ENCODE results near the gene TBX15. TPM values are rescaled to one million over a fixed set of nuclear protein-coding genes. Genes with fewer than 3 reads are reported as not detected.

Gene TBX15
- total RNA-seq, 2 donors from 2014 or later: not detected

DNA sequence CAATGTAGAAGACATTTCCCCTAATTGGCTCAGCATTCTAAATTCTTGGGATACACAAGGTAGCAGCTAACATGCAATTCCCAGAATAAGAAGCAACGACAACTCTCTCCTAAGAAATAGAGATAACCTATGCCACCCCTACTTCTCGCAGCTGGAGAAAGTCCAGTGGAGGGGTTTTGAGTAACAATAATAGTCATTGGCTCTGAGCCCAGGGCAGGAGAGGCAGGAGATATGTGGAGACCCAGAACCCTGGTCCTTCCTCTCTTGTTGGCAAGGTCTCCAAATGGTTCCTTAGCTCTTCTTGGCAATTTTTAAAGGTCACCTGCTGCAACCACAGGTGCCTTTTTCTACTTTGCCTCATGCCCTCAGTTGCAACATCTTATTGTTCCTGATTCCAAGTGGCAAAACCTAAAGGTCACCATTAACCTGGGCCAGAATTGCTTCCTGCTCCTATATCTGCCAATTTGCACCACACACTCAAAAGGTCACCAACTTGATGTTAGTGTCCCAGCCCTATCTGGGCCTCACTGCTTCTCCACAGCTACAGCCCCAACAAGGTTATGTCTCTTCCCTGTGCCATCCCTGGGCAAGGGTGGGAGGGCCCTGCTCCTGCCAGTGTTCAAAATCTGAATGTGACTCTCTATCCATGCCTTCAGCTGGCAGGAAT is 36.7 kb downstream of the TBX15 start:
- Mint-ChIP-seq H3K9me3 (peaks cover 2% of the 10 kb centered on the region), H3K4me1 (ENCODE audit: low read depth in 2 of 2) (no peaks in the 10 kb centered on the region), H3K27ac (no peak overlapping the region), H3K4me3 (no peak overlapping the region), H3K27me3 (no peaks in the 10 kb centered on the region), H3K36me3 (no peaks in the 10 kb centered on the region)
- DNase-seq (ENCODE audit: low spot score) (no peak), ATAC-seq (no peak)

DNA sequence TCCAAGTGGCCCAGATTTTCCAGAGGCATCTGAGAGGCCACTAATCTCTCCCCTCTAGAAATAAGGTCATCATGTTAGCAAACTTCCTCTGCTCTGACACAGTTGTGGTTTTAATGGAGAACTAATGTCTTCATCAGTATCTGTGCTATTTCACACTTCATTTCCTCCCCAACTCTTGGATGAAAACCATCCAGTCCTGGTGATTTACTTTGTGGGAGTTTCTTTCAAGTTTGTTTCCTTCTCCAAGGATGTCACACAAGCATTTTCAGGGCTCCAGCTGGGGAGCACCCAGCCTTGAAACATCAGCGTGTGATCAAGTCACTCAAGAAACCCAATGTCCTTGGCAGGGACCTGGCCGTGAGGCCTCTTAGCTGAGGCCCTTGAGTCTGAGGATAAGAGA is 38.8 kb downstream of the TBX15 start:
- no peaks in the 10 kb centered on the region for H3K36me3 Mint-ChIP-seq
- no peak overlapping the region for H3K4me3 Mint-ChIP-seq
- H3K27ac Mint-ChIP-seq: no peak overlapping the region
- no peaks in the 10 kb centered on the region for H3K27me3 Mint-ChIP-seq
- no peak for DNase-seq (ENCODE audit: low spot score)
- H3K4me1 Mint-ChIP-seq (ENCODE audit: low read depth in 2 of 2): no peaks in the 10 kb centered on the region
- no peak for ATAC-seq
- peaks cover 5% of the 10 kb centered on the region for H3K9me3 Mint-ChIP-seq

- no peak for ATAC-seq
- no peaks in the 10 kb centered on the region for H3K36me3 Mint-ChIP-seq
- H3K27me3 Mint-ChIP-seq: no peaks in the 10 kb centered on the region
Observed at GRCh38 chr1:118948846-118949245, 39.3 kb downstream of the TBX15 start.

DNA sequence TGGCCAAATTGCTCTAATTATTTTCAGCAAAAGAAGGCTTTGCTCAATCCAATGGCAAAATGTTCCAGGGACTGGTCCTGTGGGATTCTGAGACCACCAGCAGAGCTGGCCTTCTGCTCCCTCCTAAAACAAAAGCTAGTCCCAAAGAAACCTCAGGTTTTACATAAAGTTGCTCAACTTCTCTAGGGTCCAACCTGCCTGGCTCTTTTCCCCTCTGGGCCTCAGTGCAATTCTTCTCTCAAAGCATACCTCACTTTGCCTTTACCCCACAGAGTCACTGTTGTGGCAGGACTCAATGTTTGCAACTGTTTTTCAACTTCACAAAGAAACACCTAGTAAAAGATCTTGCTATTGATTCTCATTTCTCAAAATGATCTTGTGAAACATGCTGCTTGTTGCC is 39.8 kb downstream of the TBX15 start:
- H3K4me3 Mint-ChIP-seq: no peak overlapping the region
- peaks cover 5% of the 10 kb centered on the region for H3K9me3 Mint-ChIP-seq
- no peak for DNase-seq (ENCODE audit: low spot score)
- no peak for ATAC-seq
- H3K27ac Mint-ChIP-seq: no peak overlapping the region
- no peaks in the 10 kb centered on the region for H3K27me3 Mint-ChIP-seq
- no peaks in the 10 kb centered on the region for H3K36me3 Mint-ChIP-seq
- H3K4me1 Mint-ChIP-seq (ENCODE audit: low read depth in 2 of 2): no peaks in the 10 kb centered on the region

More at GRCh38 chr1:118948846-118949245, 39.3 kb downstream of the TBX15 start:
- Mint-ChIP-seq H3K27ac (no peak overlapping the region), H3K4me1 (ENCODE audit: low read depth in 2 of 2) (no peaks in the 10 kb centered on the region), H3K9me3 (peaks cover 5% of the 10 kb centered on the region), H3K4me3 (no peak overlapping the region)
- no peak for DNase-seq (ENCODE audit: low spot score)

DNA sequence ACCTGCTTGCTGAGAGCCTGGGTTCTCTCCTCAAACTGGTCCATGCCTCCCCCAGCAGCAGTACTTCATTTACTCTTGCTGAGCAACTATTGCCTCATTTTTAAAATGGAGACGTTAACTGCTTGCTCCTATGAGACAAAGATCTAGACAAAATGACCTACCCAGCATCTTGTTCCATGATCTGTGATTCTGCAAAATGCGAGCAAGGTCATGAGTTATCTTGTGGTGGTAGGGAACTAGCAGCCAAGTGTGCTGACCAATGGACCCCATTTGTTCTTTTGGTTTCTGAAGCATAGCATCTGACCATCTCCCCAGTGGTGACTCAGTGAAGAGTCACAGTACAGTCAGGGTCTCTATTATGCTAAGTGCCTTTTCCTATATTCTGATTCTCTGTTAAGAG is 40.4 kb downstream of the TBX15 start:
- Mint-ChIP-seq H3K36me3 (no peaks in the 10 kb centered on the region), H3K27ac (no peak overlapping the region), H3K4me1 (ENCODE audit: low read depth in 2 of 2) (no peaks in the 10 kb centered on the region), H3K4me3 (no peak overlapping the region), H3K27me3 (no peaks in the 10 kb centered on the region), H3K9me3 (peaks cover 5% of the 10 kb centered on the region)
- ATAC-seq: no peak
- no peak for DNase-seq (ENCODE audit: low spot score)

DNA sequence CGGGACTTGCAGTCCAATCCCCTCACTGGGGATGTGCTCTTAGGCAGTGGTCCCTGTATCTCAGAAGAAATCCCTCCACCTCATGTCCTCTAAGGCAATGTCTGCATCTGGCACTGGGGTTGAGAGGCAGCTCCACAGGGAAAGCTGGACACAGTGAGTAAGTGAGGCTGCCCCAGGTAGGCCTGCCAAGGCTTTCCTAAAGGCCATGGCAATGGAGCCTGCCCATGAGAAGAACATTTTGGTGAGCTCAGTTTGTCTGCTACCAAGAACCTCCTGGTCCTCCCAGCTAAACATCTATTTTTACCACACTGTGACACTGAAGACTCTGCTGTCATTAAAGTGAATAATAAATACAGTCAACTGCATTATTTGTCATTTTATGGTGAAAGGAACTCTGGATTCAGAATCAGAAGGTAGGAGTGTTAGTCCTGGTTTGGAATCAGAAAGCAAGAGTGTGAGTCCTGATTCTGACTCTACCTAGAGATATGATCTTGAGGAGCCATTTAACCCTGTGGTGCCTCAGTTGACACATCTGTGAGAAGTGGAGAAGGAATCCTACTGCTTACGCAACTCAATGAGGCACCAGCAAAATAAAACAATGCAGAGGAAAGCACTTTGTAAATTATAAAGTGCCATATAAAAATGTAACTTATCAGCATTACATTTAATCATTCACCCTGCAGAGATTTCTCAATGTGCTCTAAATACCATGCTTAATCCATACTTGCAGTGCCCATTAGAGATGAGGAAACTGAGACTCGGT is 41.0 kb downstream of the TBX15 start:
- H3K4me1 Mint-ChIP-seq (ENCODE audit: low read depth in 2 of 2): no peaks in the 10 kb centered on the region
- no peak for ATAC-seq
- H3K4me3 Mint-ChIP-seq: no peak overlapping the region
- H3K9me3 Mint-ChIP-seq: peaks cover 5% of the 10 kb centered on the region
- H3K36me3 Mint-ChIP-seq: no peaks in the 10 kb centered on the region
- DNase-seq (ENCODE audit: low spot score): no peak
- no peaks in the 10 kb centered on the region for H3K27me3 Mint-ChIP-seq
- H3K27ac Mint-ChIP-seq: no peak overlapping the region

DNA sequence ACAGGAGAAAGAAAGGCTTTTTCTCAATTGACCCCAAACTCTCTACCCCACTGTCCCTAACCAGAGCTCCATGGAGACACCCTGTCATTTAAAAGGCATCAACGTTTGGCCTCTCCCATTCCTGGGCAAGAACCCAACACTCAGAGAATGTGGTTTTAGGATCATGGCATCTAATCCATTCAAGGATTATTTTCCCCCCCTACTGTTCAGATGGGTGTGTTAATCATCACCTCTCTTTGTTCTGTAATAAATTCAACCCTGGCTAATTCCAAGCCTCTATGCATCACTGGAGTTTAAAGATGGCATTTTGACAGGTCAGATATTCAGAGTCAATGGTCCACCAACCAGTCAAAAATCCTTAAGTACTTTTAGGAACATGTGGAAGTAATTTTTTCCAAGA is 42.7 kb downstream of the TBX15 start:
- ATAC-seq (no peak), DNase-seq (ENCODE audit: low spot score) (no peak)
- Mint-ChIP-seq H3K4me3 (no peak overlapping the region), H3K27me3 (no peaks in the 10 kb centered on the region), H3K4me1 (ENCODE audit: low read depth in 2 of 2) (no peaks in the 10 kb centered on the region), H3K9me3 (peaks cover 7% of the 10 kb centered on the region), H3K36me3 (no peaks in the 10 kb centered on the region), H3K27ac (no peak overlapping the region)

DNA sequence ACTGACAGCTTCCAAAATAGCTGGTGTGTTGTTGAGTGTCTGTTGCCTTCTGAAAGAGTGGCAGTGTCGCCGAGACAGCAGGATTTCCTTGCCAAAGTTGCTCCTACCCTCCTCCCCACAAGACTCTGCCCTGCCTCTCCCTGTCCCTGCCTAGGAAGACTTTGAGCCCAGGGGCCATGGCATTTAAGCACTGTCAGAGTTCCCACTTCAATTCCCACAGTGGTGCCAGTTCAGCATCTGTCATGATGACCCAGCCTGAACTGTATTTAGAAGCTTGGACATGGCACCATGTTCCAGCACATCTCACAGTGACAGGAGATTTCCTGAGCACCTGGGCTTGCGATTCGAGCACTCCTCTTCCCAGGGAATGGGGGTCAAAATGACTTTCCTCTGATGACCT is 43.6 kb downstream of the TBX15 start:
- ATAC-seq (no peak), DNase-seq (ENCODE audit: low spot score) (no peak)
- no peak overlapping the region for H3K27ac Mint-ChIP-seq
- H3K4me1 Mint-ChIP-seq (ENCODE audit: low read depth in 2 of 2): no peaks in the 10 kb centered on the region
- H3K36me3 Mint-ChIP-seq: no peaks in the 10 kb centered on the region
- peaks cover 7% of the 10 kb centered on the region for H3K9me3 Mint-ChIP-seq
- H3K27me3 Mint-ChIP-seq: no peaks in the 10 kb centered on the region
- H3K4me3 Mint-ChIP-seq: no peak overlapping the region

DNA sequence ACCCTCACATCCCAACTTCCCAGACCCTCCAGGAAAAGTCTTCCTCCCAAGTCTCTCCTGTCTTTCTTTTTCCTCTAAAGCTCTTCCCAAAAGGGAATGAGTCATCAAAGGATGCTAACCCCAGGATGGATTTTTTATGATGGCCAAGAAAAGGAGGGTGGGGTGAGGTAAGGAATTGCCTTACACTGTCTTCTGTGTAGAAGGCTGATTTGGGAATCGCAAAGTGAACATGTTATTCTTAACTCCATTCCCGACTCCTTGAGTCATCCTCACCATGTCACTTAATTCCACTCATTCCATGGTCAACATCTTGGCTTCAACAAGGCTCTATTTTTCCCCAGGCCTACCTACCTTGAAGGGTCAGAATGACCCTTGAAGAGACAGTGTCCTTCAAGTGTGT is 44.0 kb downstream of the TBX15 start:
- Mint-ChIP-seq H3K4me1 (ENCODE audit: low read depth in 2 of 2) (no peaks in the 10 kb centered on the region), H3K27ac (no peak overlapping the region), H3K9me3 (peaks cover 7% of the 10 kb centered on the region), H3K4me3 (no peak overlapping the region), H3K36me3 (no peaks in the 10 kb centered on the region), H3K27me3 (no peaks in the 10 kb centered on the region)
- ATAC-seq (no peak), DNase-seq (ENCODE audit: low spot score) (no peak)

DNA sequence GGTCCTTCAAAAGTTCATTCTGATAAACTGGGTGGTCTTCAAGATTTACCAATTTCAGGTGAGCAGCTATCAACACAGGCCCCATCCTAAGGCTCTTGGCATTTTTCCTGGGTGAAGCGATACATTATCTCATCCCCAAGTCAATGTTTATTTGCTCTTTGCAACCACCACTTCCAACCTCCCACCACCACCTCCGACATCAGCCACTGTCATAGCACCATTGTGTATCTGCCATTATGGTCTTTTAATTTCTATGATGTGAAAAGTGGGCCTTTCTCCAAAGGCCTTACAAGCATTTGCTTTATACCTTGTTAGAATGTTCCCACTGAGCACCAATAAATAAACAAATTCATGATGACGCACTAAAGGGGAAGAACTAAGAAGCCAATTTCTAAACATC is 47.2 kb downstream of the TBX15 start:
- DNase-seq (ENCODE audit: low spot score): no peak
- Mint-ChIP-seq H3K4me1 (ENCODE audit: low read depth in 2 of 2) (no peaks in the 10 kb centered on the region), H3K9me3 (peaks cover 13% of the 10 kb centered on the region), H3K4me3 (no peak overlapping the region), H3K27me3 (no peaks in the 10 kb centered on the region), H3K27ac (no peak overlapping the region), H3K36me3 (no peaks in the 10 kb centered on the region)
- no peak for ATAC-seq

GRCh38 chr1:118937413-118938072 is 50.6 kb downstream of the TBX15 start:
- DNase-seq (ENCODE audit: low spot score) (no peak), ATAC-seq (no peak)
- Mint-ChIP-seq H3K36me3 (no peaks in the 10 kb centered on the region), H3K9me3 (peaks cover 11% of the 10 kb centered on the region), H3K27me3 (no peaks in the 10 kb centered on the region), H3K27ac (no peak overlapping the region), H3K4me1 (ENCODE audit: low read depth in 2 of 2) (no peaks in the 10 kb centered on the region), H3K4me3 (no peak overlapping the region)

DNA sequence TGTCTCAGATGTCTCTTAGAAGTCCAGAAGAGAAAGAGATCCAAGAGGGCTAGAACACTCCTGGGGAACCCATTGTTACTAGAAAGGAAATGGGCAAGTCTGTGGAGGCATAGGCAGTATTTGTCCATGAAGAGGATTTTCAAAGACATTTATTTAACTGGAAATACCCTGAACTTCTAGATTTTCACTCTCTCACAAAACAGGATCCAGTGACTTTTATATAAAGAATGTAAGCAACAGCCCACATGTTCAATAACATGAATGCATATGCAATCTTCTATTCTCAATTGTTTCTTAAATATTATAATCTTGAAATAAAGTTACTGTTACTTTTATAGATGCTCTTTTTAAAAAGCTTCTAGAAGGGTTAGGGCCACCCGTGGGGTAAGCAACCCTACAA is 53.4 kb downstream of the TBX15 start:
- no peak overlapping the region for H3K27ac Mint-ChIP-seq
- H3K36me3 Mint-ChIP-seq: no peaks in the 10 kb centered on the region
- H3K4me3 Mint-ChIP-seq: no peak overlapping the region
- ATAC-seq (no peak), DNase-seq (ENCODE audit: low spot score) (no peak)
- no peaks in the 10 kb centered on the region for H3K4me1 Mint-ChIP-seq (ENCODE audit: low read depth in 2 of 2)
- H3K9me3 Mint-ChIP-seq: peaks cover 12% of the 10 kb centered on the region
- H3K27me3 Mint-ChIP-seq: no peaks in the 10 kb centered on the region

GRCh38 chr1:118933051-118933781 is 54.9 kb downstream of the TBX15 start:
- no peak overlapping the region for H3K4me3 Mint-ChIP-seq
- H3K27me3 Mint-ChIP-seq: no peaks in the 10 kb centered on the region
- no peak for ATAC-seq
- no peak overlapping the region for H3K27ac Mint-ChIP-seq
- H3K36me3 Mint-ChIP-seq: no peaks in the 10 kb centered on the region
- peaks cover 11% of the 10 kb centered on the region for H3K9me3 Mint-ChIP-seq
- DNase-seq (ENCODE audit: low spot score): no peak
- H3K4me1 Mint-ChIP-seq (ENCODE audit: low read depth in 2 of 2): no peaks in the 10 kb centered on the region

GRCh38 chr1:118931876-118932275 is 56.3 kb downstream of the TBX15 start:
- Mint-ChIP-seq H3K36me3 (no peaks in the 10 kb centered on the region), H3K9me3 (peaks cover 9% of the 10 kb centered on the region), H3K4me3 (no peak overlapping the region), H3K27ac (no peak overlapping the region), H3K27me3 (no peaks in the 10 kb centered on the region), H3K4me1 (ENCODE audit: low read depth in 2 of 2) (no peaks in the 10 kb centered on the region)
- ATAC-seq: no peak
- no peak for DNase-seq (ENCODE audit: low spot score)

Data from natural killer cell treated with Interleukin-12 subunit alpha and Interleukin-12 subunit beta and Interleukin-15 and Interleukin-18, amount 100 ng/mL, for 72 hours (primary cell).